ENCODE results near the gene SLITRK3.

Gene SLITRK3

DNA sequence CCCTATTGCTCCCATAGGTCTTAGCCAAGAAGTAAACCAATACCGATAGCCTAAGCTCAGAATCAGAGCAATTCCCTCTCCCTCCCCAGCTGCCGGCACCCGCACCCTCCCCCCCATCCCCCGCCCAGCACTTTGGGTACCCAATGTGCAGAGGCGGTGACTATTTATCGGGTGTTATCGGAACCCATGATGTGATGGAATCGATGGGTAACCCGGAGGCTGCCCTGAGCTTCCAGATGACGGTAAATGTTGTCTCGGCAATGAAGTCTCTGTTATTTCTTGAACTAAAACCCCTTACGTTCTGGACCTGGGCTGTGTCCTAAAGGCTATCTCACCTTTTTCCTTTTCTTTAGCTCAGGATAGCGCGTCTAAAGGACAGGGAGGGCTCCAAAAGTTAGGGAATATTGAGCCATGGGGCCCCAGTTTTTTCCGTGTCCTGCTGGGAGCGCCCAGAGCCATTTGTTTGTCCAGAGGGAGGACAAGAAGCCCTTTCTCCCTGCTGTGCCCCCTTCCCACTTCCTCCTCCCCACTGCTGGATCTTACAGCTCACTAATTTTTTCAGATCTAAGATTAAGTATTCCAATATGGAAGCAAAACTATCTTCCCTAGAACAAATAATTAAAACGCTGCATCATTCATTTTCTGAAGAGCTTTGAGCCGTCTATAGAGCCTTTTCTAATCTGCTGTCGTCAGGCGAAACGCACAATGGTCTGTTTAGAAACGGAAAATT lies 1.5 kb downstream of the SLITRK3 start:
- H3K36me3 ChIP-seq: no peaks in the 10 kb centered on the region
- H3K4me3 ChIP-seq (ENCODE audit: low read depth, low read length): no peak overlapping the region; the same call in 1 of the 2 replicates
- no peak for TF ChIP-seq CTCF (IDR thresholded peaks at IDR 0.05; ENCODE audit: low read depth, low read length)

GRCh38 chr3:165193366-165194254 lies 2.6 kb downstream of the SLITRK3 start:
- no peak for DNase-seq
- H3K36me3 ChIP-seq: no peaks in the 10 kb centered on the region
- peaks cover 83% of the 10 kb centered on the region for H3K27me3 ChIP-seq
- H3K4me1 ChIP-seq: peaks cover 5% of the 10 kb centered on the region; the same call in 1 of the 2 replicates
- TF ChIP-seq CTCF (IDR thresholded peaks at IDR 0.05; ENCODE audit: low read depth, low read length): no peak
- H3K9me3 ChIP-seq: no peaks in the 10 kb centered on the region
- 0 out of 2 replicates have a peak overlapping the region, but pooled peaks have one; percentile 21 for H3K4me3 ChIP-seq (ENCODE audit: low read depth, low read length)

More for the DNA sequence above, 1.5 kb downstream of the SLITRK3 start:
- Histone ChIP-seq H3K4me1 (peaks cover 5% of the 10 kb centered on the region; the same call in 1 of the 2 replicates), H3K9me3 (no peaks in the 10 kb centered on the region), H3K27me3 (peaks cover 85% of the 10 kb centered on the region)
- no peak for DNase-seq

GRCh38 chr3:165192610-165193192 lies 3.5 kb downstream of the SLITRK3 start:
- H3K4me3 ChIP-seq (ENCODE audit: low read depth, low read length): peak overlapping the region; percentile 25
- H3K36me3 ChIP-seq: no peaks in the 10 kb centered on the region
- peaks cover 75% of the 10 kb centered on the region for H3K27me3 ChIP-seq
- TF ChIP-seq CTCF (IDR thresholded peaks at IDR 0.05; ENCODE audit: low read depth, low read length): no peak
- DNase-seq: no peak
- H3K9me3 ChIP-seq: no peaks in the 10 kb centered on the region
- peaks cover 5% of the 10 kb centered on the region; the same call in 1 of the 2 replicates for H3K4me1 ChIP-seq

DNA sequence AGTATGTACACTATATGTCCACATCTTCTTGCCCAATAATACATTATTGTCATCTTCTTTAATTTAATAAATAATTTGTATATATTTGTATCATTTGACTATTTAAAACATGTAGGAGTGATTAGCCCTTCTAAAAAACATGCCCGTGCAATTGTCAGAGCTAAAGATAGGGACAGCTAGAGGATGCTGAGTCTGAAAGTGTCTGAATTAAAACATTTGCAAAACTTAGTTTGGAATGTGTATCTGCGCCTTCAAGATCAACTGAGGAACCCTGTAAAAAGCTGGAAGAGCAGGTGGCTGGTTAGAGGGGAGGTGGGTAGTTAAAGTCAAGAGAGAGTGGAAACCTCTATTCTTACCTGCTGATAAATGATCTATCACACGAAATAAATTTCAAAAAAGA lies 4.7 kb downstream of the SLITRK3 start:
- Histone ChIP-seq H3K36me3 (no peaks in the 10 kb centered on the region), H3K4me3 (ENCODE audit: low read depth, low read length) (no peak overlapping the region), H3K27me3 (peaks cover 63% of the 10 kb centered on the region), H3K4me1 (no peaks in the 10 kb centered on the region), H3K9me3 (no peaks in the 10 kb centered on the region)
- TF ChIP-seq CTCF (IDR thresholded peaks at IDR 0.05; ENCODE audit: low read depth, low read length): no peak
- DNase-seq: no peak

- TF ChIP-seq CTCF (IDR thresholded peaks at IDR 0.05; ENCODE audit: low read depth, low read length): no peak
- Histone ChIP-seq H3K4me1 (no peaks in the 10 kb centered on the region), H3K9me3 (no peaks in the 10 kb centered on the region), H3K4me3 (ENCODE audit: low read depth, low read length) (no peak overlapping the region), H3K27me3 (peaks cover 34% of the 10 kb centered on the region), H3K36me3 (no peaks in the 10 kb centered on the region)
- DNase-seq: no peak
Measured at GRCh38 chr3:165188452-165188851, 7.7 kb downstream of the SLITRK3 start.
